ENCODE measurements around the gene RABGAP1L.

The RABGAP1L gene

DNA sequence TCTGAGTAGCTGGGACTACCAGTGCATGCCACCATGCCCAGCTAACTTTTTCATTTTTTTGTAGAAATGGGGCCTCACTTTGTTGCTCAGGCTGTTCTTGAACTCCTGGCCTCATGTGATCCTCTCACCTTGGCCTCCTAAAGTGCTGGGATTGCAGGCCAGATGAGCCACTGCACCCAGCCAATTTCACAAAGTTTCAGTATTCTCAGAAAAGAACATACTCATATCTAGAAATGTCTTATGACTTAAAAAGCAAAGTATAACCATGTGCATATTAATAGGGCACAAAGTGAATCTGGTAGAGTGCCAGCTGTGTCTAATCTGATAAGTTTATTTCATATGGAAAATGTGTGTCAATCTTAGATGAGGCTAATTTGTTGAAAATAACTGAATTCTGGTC lies 752.9 kb downstream of the RABGAP1L start:
- H3K4me3 ChIP-seq (ENCODE audit: control insufficient read depth in 1 of 7, extremely low read depth in 1 of 7, insufficient read depth in 4 of 7, low read depth in 2 of 7, low read length in 6 of 7) = no peak overlapping the region
- ChIA-PET POLR2A (no interaction called here), CTCF (interaction anchor here (1.5 to 2.3 kb wide), 2 partner anchors 10 kb away, joined by 4 to 6 read pairs; no protein-coding TSS in a partner anchor)
- no peak overlapping the region for H3K27ac ChIP-seq (ENCODE audit: insufficient read depth in 1 of 2, low read depth in 1 of 2, low read length in 2 of 2, poor library complexity in 1 of 2, severe bottlenecking in 2 of 2)
- peaks cover 0 to 3% (median 2%) of the 10 kb centered on the region in 5 experiments for H3K9me3 ChIP-seq (ENCODE audit: control extremely low read depth in 1 of 5, control insufficient read depth in 4 of 5, insufficient read depth in 2 of 5, low read depth in 1 of 5, low read length in 4 of 5)
- H3K36me3 ChIP-seq (ENCODE audit: control insufficient read depth in 4 of 4, insufficient read depth in 4 of 4, low read length in 3 of 4) = no peaks in the 10 kb centered on the region
- H3K4me1 ChIP-seq (ENCODE audit: control extremely low read depth in 1 of 4, control insufficient read depth in 4 of 4, insufficient read depth in 4 of 4, low read length in 3 of 4) = no peaks in the 10 kb centered on the region
- peak in 1 of 3 donors; percentile 8 for DNase-seq
- no peaks in the 10 kb centered on the region for H3K27me3 ChIP-seq (replicated peaks in 2 of 5; ENCODE audit: control insufficient read depth in 4 of 5, insufficient read depth in 5 of 5, low read length in 4 of 5)

DNA sequence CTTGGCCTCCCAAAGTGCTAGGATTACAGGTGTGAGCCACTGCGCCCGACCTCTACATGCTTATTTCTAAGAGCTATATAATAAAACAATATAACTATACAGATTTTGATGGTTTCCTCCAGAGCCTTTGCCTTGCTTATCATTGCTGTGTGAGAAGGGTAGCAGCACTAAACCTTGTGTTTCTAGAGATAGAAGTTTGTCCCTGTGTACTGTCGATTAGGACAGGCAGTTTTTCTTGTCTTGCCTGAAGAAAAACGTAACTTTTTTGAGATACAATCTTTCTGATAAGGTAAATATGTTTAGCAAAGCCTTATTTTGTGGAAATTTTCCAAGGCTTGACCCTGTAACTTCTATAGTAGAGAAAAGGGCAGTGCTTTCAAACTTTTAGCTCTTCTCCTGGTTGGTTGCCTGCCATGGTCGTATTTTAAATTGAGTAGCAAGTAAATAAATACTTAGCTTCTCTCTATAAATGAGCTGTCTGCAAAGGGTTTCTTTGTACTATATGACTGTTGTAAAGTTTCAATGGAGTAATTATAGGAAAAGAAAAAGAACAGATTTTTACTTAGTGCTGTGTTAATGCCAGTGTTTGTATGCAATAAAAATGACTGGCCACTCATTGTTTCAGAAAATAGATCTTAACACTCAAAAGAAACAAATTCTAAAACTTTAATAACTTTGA lies 754.0 kb downstream of the RABGAP1L start:
- peak in 1 of 3 donors; percentile 2 for DNase-seq
- Histone ChIP-seq H3K4me1 (ENCODE audit: control extremely low read depth in 1 of 4, control insufficient read depth in 4 of 4, insufficient read depth in 4 of 4, low read length in 3 of 4) (no peaks in the 10 kb centered on the region), H3K4me3 (ENCODE audit: control insufficient read depth in 1 of 7, extremely low read depth in 1 of 7, insufficient read depth in 4 of 7, low read depth in 2 of 7, low read length in 6 of 7) (no peak overlapping the region), H3K27me3 (replicated peaks in 2 of 5; ENCODE audit: control insufficient read depth in 4 of 5, insufficient read depth in 5 of 5, low read length in 4 of 5) (no peaks in the 10 kb centered on the region), H3K36me3 (ENCODE audit: control insufficient read depth in 4 of 4, insufficient read depth in 4 of 4, low read length in 3 of 4) (no peaks in the 10 kb centered on the region), H3K9me3 (ENCODE audit: control extremely low read depth in 1 of 5, control insufficient read depth in 4 of 5, insufficient read depth in 2 of 5, low read depth in 1 of 5, low read length in 4 of 5) (no peaks in the 10 kb centered on the region), H3K27ac (ENCODE audit: insufficient read depth in 1 of 2, low read depth in 1 of 2, low read length in 2 of 2, poor library complexity in 1 of 2, severe bottlenecking in 2 of 2) (no peak overlapping the region)
- POLR2A ChIA-PET = no interaction called here
- WGBS (ENCODE audit: insufficient coverage) = 88% methylated on average over 1 of the region's 5 CpGs
- CTCF ChIA-PET = interaction anchor here (2.3 kb wide), 1 partner anchor 9 kb away, joined by 6 read pairs; no protein-coding TSS in a partner anchor

DNA sequence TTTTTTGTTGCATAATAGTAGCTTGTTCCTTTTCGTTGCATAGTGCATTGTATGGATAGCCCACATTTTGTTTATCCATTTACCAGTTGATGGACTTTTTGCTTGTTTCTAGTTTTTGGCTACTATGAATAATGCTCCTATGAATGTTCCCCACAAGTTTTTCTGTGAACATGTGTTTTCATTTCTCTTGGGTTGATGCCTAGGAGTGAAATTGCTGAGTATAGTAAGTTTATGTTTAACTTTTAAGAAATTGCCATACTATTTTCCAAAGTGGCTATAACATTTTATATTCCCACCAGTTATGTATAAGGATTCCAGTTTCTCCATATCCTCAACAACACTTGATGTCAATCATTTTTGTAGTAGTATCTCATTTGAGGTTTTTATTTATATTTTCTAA lies 755.7 kb downstream of the RABGAP1L start:
- DNase-seq = no peak
- POLR2A ChIA-PET = interaction anchor here (0.6 kb wide), 1 partner anchor 26 kb away, joined by 6 read pairs; no protein-coding TSS in a partner anchor
- no peak overlapping the region for H3K27ac ChIP-seq (ENCODE audit: insufficient read depth in 1 of 2, low read depth in 1 of 2, low read length in 2 of 2, poor library complexity in 1 of 2, severe bottlenecking in 2 of 2)
- 100% methylated on average over 1 of the region's 1 CpG for WGBS (ENCODE audit: insufficient coverage)
- no peaks in the 10 kb centered on the region for H3K27me3 ChIP-seq (replicated peaks in 2 of 5; ENCODE audit: control insufficient read depth in 4 of 5, insufficient read depth in 5 of 5, low read length in 4 of 5)
- H3K9me3 ChIP-seq (ENCODE audit: control extremely low read depth in 1 of 5, control insufficient read depth in 4 of 5, insufficient read depth in 2 of 5, low read depth in 1 of 5, low read length in 4 of 5) = peaks cover 0 to 3% (median 1%) of the 10 kb centered on the region in 5 experiments
- H3K36me3 ChIP-seq (ENCODE audit: control insufficient read depth in 4 of 4, insufficient read depth in 4 of 4, low read length in 3 of 4) = no peaks in the 10 kb centered on the region
- CTCF ChIA-PET = interaction anchor here (0.6 kb wide), 1 partner anchor 13 kb away, joined by 3 read pairs; no protein-coding TSS in a partner anchor
- no peak overlapping the region for H3K4me3 ChIP-seq (ENCODE audit: control insufficient read depth in 1 of 7, extremely low read depth in 1 of 7, insufficient read depth in 4 of 7, low read depth in 2 of 7, low read length in 6 of 7)
- no peaks in the 10 kb centered on the region for H3K4me1 ChIP-seq (ENCODE audit: control extremely low read depth in 1 of 4, control insufficient read depth in 4 of 4, insufficient read depth in 4 of 4, low read length in 3 of 4)

DNA sequence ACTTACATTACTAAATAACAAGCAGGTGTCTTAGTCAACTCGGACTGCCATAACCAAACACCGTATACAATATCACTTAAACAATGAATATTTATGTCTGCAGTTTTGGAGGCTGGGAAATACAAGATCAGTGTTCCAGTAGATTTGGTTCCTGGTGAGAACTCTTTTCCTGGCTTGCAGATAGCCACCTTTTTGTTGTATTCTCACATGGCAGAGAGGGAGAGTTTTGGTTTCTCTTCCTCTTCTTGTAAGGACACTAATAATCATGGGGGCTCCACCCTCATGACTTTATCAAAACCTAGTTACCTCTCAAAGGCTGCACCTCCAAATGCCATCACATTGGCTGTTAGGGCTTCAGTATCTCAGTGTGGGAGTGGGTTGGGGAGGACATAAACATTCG lies 757.5 kb downstream of the RABGAP1L start:
- ChIA-PET POLR2A (no interaction called here), CTCF (no interaction called here)
- no CpG with 5 or more reads among the region's 3 CpGs for WGBS (ENCODE audit: insufficient coverage)
- Histone ChIP-seq H3K4me1 (ENCODE audit: control extremely low read depth in 1 of 4, control insufficient read depth in 4 of 4, insufficient read depth in 4 of 4, low read length in 3 of 4) (no peaks in the 10 kb centered on the region), H3K27ac (ENCODE audit: insufficient read depth in 1 of 2, low read depth in 1 of 2, low read length in 2 of 2, poor library complexity in 1 of 2, severe bottlenecking in 2 of 2) (no peak overlapping the region), H3K4me3 (ENCODE audit: control insufficient read depth in 1 of 7, extremely low read depth in 1 of 7, insufficient read depth in 4 of 7, low read depth in 2 of 7, low read length in 6 of 7) (no peak overlapping the region), H3K27me3 (replicated peaks in 2 of 5; ENCODE audit: control insufficient read depth in 4 of 5, insufficient read depth in 5 of 5, low read length in 4 of 5) (no peaks in the 10 kb centered on the region), H3K36me3 (ENCODE audit: control insufficient read depth in 4 of 4, insufficient read depth in 4 of 4, low read length in 3 of 4) (no peaks in the 10 kb centered on the region), H3K9me3 (ENCODE audit: control extremely low read depth in 1 of 5, control insufficient read depth in 4 of 5, insufficient read depth in 2 of 5, low read depth in 1 of 5, low read length in 4 of 5) (peaks cover 0 to 8% (median 3%) of the 10 kb centered on the region in 5 experiments)
- peak in 2 of 3 donors; percentile 10 to 39 for DNase-seq

DNA sequence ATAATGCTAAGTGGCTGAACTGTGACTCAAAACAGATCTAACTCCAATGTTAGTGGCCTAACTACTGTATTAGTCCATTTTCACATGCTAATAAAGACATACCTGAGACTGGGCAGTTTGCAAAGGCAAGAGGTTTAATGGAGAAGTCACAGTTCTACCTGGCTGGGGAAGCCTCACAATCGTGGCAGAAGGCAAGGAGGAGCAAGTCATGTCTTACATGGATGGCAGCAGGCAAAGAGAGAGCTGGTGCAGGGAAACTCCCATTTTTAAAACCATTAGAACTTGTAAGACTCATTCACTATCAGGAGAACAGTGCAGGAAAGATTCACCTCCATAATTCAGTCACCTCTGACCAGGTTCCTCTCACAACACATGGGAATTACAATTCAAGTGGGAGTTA lies 760.8 kb downstream of the RABGAP1L start:
- Histone ChIP-seq H3K9me3 (ENCODE audit: control extremely low read depth in 1 of 5, control insufficient read depth in 4 of 5, insufficient read depth in 2 of 5, low read depth in 1 of 5, low read length in 4 of 5) (peaks cover 0 to 8% (median 3%) of the 10 kb centered on the region in 5 experiments), H3K4me1 (ENCODE audit: control extremely low read depth in 1 of 4, control insufficient read depth in 4 of 4, insufficient read depth in 4 of 4, low read length in 3 of 4) (no peaks in the 10 kb centered on the region), H3K4me3 (ENCODE audit: control insufficient read depth in 1 of 7, extremely low read depth in 1 of 7, insufficient read depth in 4 of 7, low read depth in 2 of 7, low read length in 6 of 7) (no peak overlapping the region), H3K27ac (ENCODE audit: insufficient read depth in 1 of 2, low read depth in 1 of 2, low read length in 2 of 2, poor library complexity in 1 of 2, severe bottlenecking in 2 of 2) (no peak overlapping the region), H3K27me3 (replicated peaks in 2 of 5; ENCODE audit: control insufficient read depth in 4 of 5, insufficient read depth in 5 of 5, low read length in 4 of 5) (no peaks in the 10 kb centered on the region), H3K36me3 (ENCODE audit: control insufficient read depth in 4 of 4, insufficient read depth in 4 of 4, low read length in 3 of 4) (no peaks in the 10 kb centered on the region)
- 100% methylated on average over 1 of the region's 1 CpG for WGBS (ENCODE audit: insufficient coverage)
- ChIA-PET CTCF (no interaction called here), POLR2A (no interaction called here)
- no peak for DNase-seq

DNA sequence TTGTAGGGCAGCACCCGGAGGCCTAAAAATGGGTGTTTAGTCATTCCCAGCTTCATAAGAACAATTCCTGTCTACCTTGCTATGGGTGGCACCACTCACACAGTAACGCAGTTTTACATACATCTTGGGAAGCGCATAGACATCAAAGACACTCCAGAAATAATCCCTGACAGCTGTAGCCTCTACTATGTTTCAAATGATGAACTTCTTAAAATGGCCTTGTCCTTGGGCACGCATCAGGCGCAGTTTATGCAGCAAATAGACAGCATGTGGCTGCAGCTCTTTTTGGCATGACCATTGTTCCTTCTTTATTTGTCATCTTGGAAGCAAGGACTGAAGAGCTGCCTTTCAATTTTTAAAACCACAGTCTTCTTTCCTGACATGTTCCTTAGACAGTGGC lies 762.8 kb downstream of the RABGAP1L start:
- H3K4me3 ChIP-seq (ENCODE audit: control insufficient read depth in 1 of 7, extremely low read depth in 1 of 7, insufficient read depth in 4 of 7, low read depth in 2 of 7, low read length in 6 of 7) = no peak overlapping the region
- CTCF ChIA-PET = interaction anchor here (0.9 to 1.5 kb wide), 2 partner anchors 10 to 14 kb away, joined by 3 to 6 read pairs; no protein-coding TSS in a partner anchor
- H3K27me3 ChIP-seq (replicated peaks in 2 of 5; ENCODE audit: control insufficient read depth in 4 of 5, insufficient read depth in 5 of 5, low read length in 4 of 5) = no peaks in the 10 kb centered on the region
- no peak overlapping the region for H3K27ac ChIP-seq (ENCODE audit: insufficient read depth in 1 of 2, low read depth in 1 of 2, low read length in 2 of 2, poor library complexity in 1 of 2, severe bottlenecking in 2 of 2)
- POLR2A ChIA-PET = no interaction called here
- no peak for DNase-seq
- H3K36me3 ChIP-seq (ENCODE audit: control insufficient read depth in 4 of 4, insufficient read depth in 4 of 4, low read length in 3 of 4) = no peaks in the 10 kb centered on the region
- WGBS (ENCODE audit: insufficient coverage) = 93% methylated on average over 4 of the region's 5 CpGs
- peaks cover 0 to 8% (median 3%) of the 10 kb centered on the region in 5 experiments for H3K9me3 ChIP-seq (ENCODE audit: control extremely low read depth in 1 of 5, control insufficient read depth in 4 of 5, insufficient read depth in 2 of 5, low read depth in 1 of 5, low read length in 4 of 5)
- no peaks in the 10 kb centered on the region for H3K4me1 ChIP-seq (ENCODE audit: control extremely low read depth in 1 of 4, control insufficient read depth in 4 of 4, insufficient read depth in 4 of 4, low read length in 3 of 4)

DNA sequence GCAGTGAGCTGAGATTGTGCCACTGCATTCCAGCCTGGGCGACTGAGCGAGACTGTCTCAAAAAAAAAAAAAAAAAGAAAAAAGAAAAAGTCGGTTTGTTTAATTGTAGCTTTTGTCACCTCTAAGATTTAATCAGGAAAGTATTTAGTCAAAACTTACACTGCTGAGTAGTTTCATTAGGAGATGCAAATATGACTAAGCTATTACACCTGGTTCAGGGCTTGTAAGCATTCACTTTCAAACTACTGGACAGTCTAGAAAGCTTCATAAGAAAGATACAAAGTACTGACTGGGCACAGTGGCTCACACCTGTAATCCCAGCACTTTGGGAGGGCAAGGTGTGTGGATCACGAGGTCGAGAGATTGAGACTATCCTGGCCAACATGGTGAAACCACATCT lies 764.5 kb downstream of the RABGAP1L start:
- Histone ChIP-seq H3K4me1 (ENCODE audit: control extremely low read depth in 1 of 4, control insufficient read depth in 4 of 4, insufficient read depth in 4 of 4, low read length in 3 of 4) (no peaks in the 10 kb centered on the region), H3K27ac (ENCODE audit: insufficient read depth in 1 of 2, low read depth in 1 of 2, low read length in 2 of 2, poor library complexity in 1 of 2, severe bottlenecking in 2 of 2) (no peak overlapping the region), H3K9me3 (ENCODE audit: control extremely low read depth in 1 of 5, control insufficient read depth in 4 of 5, insufficient read depth in 2 of 5, low read depth in 1 of 5, low read length in 4 of 5) (peaks cover 0 to 8% (median 3%) of the 10 kb centered on the region in 5 experiments), H3K36me3 (ENCODE audit: control insufficient read depth in 4 of 4, insufficient read depth in 4 of 4, low read length in 3 of 4) (no peaks in the 10 kb centered on the region), H3K4me3 (ENCODE audit: control insufficient read depth in 1 of 7, extremely low read depth in 1 of 7, insufficient read depth in 4 of 7, low read depth in 2 of 7, low read length in 6 of 7) (no peak overlapping the region), H3K27me3 (replicated peaks in 2 of 5; ENCODE audit: control insufficient read depth in 4 of 5, insufficient read depth in 5 of 5, low read length in 4 of 5) (no peaks in the 10 kb centered on the region)
- 100% methylated on average over 1 of the region's 5 CpGs for WGBS (ENCODE audit: insufficient coverage)
- POLR2A ChIA-PET = no interaction called here
- CTCF ChIA-PET = no interaction called here
- no peak for DNase-seq
